VCaP (cell line): ENCODE data around the gene GALNS.
"Not testable (repeated sequence)": the region's sequence is repeated elsewhere in the genome, so short reads cannot be mapped to it uniquely, and the experiment has no call there.

ENCODE experiments used
- H3K27ac ChIP-seq: fragments of 450-650 bp; 2 replicates; pipeline ENCODE4 v1.5.1; 2017
- TF ChIP-seq, protein P1 (sequence below): fragments of 450-650 bp; conservative IDR thresholded peaks from 2 replicates; pipeline ENCODE4 v1.5.1; 2017; ENCODE audit warnings: mild to moderate bottlenecking, moderate library complexity

Gene GALNS

DNA sequence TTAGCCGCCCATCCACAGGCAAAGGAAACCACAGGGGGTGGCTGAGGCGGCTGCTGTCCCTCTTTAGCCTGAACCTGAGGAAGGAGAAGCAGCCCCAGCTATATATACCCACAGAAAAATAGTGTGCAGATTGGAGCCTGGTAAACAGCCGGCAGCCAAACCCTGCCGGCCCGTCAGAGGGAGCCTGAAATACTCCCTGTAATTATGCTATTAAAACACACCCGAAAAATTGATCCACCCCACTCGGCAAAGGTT is 78.5 kb downstream of the GALNS start:
- TF ChIP-seq, protein P1, sequence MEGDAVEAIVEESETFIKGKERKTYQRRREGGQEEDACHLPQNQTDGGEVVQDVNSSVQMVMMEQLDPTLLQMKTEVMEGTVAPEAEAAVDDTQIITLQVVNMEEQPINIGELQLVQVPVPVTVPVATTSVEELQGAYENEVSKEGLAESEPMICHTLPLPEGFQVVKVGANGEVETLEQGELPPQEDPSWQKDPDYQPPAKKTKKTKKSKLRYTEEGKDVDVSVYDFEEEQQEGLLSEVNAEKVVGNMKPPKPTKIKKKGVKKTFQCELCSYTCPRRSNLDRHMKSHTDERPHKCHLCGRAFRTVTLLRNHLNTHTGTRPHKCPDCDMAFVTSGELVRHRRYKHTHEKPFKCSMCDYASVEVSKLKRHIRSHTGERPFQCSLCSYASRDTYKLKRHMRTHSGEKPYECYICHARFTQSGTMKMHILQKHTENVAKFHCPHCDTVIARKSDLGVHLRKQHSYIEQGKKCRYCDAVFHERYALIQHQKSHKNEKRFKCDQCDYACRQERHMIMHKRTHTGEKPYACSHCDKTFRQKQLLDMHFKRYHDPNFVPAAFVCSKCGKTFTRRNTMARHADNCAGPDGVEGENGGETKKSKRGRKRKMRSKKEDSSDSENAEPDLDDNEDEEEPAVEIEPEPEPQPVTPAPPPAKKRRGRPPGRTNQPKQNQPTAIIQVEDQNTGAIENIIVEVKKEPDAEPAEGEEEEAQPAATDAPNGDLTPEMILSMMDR, result no peak
- no peak overlapping the region for H3K27ac ChIP-seq

DNA sequence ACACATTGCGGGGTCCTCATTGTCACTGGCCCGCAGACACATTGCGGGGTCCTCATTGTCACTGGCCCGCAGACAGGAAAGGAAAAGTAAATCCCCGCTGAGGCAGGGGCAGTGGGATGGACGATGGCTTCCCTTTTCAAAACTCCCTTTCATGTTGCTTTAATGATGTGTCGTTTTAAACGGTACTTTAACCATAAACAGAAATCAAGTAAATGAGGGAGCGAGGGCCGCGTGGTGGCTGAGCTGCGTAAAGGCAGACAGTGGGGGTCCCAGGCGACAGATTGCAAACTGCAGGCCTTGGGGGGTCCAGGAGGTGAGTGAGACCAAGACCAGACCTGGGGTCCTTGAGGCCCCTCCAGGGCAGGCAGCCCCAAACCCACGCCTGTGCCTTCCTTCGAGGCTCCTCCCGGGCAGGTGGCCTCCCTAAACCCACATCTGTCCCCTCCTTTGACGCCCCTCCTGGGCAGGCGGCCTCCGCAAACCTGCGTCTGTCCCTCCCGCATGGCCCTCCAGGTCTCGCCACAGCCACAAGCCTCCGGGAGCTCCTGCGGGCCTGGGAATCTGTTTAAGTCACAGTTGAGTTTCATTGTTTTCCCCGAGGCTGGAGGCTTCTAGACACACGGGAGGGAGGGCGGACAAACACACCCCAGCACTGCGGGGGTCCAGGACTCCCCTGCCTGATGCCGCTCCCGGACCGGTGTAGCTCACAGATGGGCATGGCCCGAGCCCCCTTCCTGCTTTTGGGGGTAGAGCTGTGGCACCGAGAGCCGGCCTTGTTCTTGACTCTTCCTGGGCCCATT is 79.1 kb downstream of the GALNS start:
- TF ChIP-seq, protein P1, result no peak
- no peak overlapping the region for H3K27ac ChIP-seq

DNA sequence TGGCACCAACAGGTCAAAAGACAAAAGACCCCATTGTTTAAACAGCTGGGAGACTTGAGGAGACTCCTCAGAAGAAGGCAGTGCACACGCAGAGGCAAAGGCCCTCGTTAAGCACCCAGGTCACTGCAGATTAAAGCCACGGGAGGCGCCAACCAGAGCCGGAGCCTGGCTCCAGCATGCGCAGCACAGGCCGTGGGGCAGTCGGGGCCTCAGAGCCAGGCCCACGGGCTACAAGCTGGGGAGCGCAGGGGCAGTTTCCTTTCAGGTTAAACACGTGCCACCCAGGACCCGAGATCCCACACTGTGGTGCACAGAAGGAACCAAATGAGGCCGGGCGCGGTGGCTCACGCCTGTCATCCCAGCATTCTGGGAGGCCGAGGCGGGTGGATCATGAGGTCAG is 80.9 kb downstream of the GALNS start:
- TF ChIP-seq, protein P1, result no peak
- H3K27ac ChIP-seq, result no peak overlapping the region

DNA sequence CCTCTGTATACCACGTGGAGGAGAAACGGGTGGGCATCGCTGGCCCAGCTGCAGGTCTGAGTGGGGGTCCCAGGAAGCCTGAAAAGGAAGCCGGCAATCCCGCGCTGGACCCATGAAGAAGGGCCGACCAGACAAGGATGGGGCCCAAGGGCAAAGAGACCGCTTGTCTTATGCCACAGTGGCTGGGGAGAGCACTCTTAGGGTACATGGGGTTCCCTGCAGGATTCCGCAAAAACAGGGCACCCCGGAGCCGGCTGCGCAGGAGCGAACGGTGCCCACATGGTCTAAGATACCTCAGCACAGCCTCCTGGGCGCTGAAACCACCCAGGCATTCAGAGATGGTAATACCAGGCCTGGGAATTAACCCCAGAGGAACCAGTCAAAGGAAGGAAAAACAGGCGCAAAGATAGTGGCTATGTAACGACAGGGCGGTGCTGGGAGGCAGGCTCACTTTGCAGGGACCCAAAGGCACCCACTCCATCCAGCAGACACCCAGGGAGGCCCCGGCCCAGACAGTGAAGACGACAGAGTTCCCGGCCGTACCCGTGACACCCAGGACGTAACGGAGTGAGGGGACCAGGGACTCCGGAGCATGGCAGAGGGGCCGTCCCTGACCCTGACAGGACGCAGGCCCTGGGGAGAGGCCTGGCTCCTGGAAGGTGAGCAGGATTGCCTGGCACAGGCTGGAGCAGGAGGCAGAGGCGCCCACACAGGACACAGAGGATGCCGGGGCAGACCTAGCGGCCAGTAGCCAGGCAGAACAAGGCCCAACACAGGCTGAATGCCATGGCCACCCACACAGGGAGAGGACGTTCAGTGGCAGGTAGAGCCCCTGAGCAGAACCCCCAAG is 82.0 kb downstream of the GALNS start:
- TF ChIP-seq, protein P1, result no peak
- H3K27ac ChIP-seq, result no peak overlapping the region

DNA sequence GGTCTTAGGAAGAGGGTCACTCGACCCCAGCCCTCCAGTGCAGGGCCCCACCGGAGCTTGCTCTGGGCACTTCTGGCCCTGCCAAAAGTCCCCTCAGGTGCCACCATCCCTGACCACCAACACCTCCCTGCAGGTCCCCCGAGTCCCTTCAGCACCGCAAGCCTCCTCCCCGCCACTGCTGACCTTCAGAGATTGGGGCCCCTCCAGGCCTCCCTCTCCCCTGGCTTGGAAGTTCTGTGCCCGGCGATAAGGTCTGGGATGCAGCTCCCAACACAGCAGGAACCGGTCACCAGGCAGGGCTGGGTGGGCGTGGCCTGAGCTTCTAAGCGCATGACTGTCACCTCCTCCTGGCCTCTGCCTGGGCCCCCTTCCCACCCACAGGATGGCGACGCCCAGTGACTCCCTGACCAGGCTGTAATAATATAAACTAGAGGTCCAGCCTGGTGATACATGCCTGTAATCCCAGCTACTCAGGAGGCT is 82.9 kb downstream of the GALNS start:
- H3K27ac ChIP-seq, result no peak overlapping the region
- TF ChIP-seq, protein P1, result no peak

DNA sequence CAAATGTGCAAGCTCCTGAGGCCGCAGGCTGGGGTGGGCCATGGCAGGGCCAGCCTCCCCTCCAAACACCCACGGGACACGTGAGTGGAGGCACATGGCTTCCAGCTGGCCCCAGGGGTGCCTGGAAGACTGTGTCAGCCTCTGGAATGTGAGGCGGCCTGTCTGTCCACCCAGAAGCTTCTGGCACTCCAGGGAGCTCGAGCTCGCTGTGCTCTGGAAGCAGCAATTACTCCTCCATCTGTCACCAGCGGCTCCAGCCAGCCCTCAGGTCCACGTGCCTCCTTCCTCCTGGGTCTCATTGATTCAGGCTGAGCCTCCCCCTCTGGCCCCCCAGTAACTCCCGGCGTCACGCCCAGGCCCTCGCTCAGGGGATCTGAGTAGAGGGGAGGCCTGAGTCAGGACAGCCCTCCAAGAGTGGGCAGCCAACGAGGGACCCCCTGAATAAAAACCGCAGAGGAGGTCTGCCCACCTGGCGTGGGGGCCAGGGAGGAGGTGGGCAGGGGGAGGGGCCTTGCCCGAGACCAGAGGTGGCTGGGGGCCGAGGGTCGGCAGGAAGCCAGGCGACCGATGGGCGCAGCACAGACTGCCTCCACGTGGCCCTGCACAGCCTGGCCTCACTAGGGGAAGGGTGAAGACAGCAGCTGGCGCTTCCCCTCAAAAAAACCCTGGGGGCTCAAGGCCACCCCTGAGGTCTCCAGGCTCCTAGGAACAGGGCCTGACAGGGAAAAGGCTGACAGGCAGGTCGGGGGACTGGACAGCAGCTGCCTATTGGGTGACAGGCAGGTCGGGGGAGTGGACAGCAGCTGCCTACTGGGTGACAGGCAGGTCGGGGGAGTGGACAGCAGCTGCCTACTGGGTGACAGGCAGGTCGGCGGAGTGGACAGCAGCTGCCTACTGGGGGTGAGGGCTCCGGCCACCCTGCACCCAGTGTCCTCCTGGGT is 83.6 kb downstream of the GALNS start:
- H3K27ac ChIP-seq, result no peak overlapping the region

DNA sequence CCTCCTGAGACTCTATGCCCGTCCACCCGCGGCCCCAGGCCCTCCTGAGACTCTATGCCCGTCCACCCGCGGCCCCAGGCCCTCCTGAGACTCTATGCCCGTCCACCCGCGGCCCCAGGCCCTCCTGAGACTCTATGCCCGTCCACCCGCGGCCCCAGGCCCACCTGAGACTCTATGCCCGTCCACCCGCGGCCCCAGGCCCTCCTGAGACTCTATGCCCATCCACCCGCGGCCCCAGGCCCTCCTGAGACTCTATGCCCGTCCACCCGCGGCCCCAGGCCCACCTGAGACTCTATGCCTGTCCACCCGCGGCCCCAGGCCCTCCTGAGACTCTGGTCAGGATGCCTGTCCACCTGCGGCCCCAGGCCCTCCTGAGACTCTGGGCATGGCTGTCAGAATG is 85.0 kb downstream of the GALNS start:
- not testable (repeated sequence) for H3K27ac ChIP-seq

More for the DNA sequence above, 83.6 kb downstream of the GALNS start:
- TF ChIP-seq, protein P1, result no peak
